Esophagus mucosa (tissue), 1 donor: ENCODE data around the gene NSUN4. TPM values are rescaled to one million over a fixed set of nuclear protein-coding genes. Genes with fewer than 3 reads are reported as not detected.

Experiments
- ATAC-seq: fragments of 200-7000 bp; cut with Tn5 transposase; one replicate; pipeline ENCODE4 v1.9.1; 2020
- total RNA-seq: library from RNA; stranded (reverse); gene quantifications from one replicate; pipeline ENCODE4 v1.2.4, GENCODE V29; 2023
- donor health status: DM: yes; HTN: yes; CAD: no.

The NSUN4 gene
- total RNA-seq, 1 donor from 2014 or later, result 18.5 TPM

DNA sequence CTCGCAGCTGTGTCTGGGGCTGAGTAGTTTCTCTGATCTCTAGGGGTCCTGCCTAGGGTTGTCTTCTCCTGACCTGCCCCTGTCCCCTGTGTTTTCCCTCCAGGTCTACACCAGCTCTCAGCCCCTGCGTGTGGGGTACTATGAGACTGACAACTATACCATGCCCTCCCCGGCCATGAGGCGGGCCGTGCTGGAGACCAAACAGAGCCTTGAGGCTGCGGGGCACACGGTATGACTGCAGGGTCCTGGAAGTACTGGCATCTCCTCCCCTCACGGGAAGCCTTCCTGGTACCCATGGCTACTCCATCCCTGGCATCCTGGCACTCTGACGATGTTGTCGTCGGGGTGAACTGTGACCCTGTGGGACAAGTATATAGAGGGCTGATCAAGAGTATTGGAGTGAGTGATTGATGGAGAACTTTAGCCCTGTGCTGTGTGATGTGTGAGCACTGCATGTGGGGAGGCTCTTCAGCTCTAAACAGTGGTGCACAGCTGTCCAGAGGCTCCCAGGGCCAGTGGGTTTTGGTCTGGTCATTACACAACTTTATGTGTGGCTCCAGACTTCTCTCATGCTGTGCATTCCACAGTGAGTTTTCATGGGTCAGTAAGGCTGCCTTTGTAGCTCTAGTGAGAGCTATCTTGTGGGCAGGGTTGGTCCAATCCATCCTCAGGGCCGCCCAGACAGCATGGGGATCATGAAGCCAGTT lies 67.9 kb downstream of the NSUN4 start:
- ATAC-seq, result no peak

DNA sequence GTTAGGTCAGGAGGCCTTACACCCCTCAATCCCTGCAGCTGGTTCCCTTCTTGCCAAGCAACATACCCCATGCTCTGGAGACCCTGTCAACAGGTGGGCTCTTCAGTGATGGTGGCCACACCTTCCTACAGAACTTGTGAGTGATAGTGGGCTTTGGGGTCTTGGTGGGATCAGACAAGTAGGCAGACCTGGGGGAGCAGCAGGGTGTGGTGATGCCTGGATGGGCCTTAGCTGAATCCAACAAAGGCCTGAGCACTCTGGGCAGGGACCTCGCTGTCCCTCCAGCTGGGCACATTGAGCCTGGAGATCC lies 68.4 kb downstream of the NSUN4 start:
- no peak for ATAC-seq

DNA sequence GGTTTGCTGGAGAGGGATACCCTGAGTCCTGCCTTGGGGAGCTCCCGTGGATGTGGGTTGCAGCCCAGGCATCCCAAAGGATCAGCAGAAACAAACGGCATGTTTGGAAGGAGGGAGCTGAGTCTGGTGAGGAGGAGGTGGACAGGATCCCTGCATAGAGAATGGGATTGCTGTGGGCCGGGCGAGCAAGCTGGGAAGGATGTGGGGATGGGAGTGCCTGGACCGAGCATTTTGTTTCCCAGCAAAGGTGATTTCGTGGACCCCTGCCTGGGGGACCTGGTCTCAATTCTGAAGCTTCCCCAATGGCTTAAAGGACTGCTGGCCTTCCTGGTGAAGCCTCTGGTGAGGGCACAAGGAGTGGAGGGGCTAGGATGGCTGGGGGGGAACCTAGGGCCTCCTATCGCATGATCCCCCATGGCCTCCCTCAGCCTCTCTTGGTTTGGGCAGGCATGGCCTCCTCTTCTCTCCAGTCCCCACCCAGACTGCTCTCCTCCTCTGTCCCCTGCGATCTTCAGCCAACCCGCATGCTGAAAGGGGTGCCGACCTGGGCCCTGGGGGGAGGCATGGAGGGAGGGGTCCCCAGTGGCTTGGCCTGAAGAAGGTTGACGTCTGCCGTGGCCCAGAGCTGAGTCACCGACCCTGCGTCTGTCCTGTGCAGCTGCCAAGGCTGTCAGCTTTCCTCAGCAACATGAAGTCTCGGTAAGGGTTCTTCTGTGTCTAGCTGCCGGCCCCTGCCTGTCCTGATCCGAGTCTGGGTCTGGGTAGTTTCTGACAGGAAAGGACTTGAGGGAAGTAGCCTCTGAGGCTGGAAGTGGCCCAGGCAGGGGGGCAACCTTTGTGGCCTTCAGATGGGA lies 69.8 kb downstream of the NSUN4 start:
- ATAC-seq, result no peak

DNA sequence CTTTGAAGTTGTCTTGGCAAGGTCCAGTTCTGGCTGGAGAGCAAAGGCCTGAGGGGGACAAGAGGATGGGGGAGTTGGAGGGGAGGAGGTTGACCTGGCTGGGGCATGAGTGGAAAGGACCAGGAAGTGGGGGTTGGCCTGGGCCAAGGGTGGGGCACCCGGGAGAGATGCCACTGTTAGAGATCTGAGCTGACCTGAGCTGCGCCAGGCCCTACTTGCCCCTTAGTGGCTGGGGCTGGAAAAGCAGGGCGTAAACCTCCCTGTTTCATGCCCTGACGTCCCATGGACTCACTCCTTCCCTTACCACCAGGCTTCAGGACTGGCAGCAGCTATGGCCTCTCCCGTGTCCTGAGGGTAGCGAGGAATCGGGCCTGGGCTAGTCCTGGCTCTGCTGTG lies 70.4 kb downstream of the NSUN4 start:
- ATAC-seq, result no peak

Other genes starting within 250 kb of the NSUN4 start
- 5.5 TPM for gene PIK3R3, start 208.2 kb upstream of the NSUN4 start, total RNA-seq
- gene TSPAN1, start 165.7 kb upstream of the NSUN4 start, total RNA-seq, result 4.7 TPM
- not detected for gene P3R3URF, start 164.3 kb upstream of the NSUN4 start, total RNA-seq
- 28.3 TPM for gene POMGNT1, start 142.4 kb upstream of the NSUN4 start, total RNA-seq
- gene LURAP1, start 137.5 kb upstream of the NSUN4 start, total RNA-seq, result 1.7 TPM
- 5.2 TPM for gene RAD54L, start 93.0 kb upstream of the NSUN4 start, total RNA-seq
- 42.0 TPM for gene LRRC41, start 37.2 kb upstream of the NSUN4 start, total RNA-seq
- gene UQCRH, start 37.1 kb upstream of the NSUN4 start, total RNA-seq, result 291 TPM
- gene FAAH, start 53.5 kb downstream of the NSUN4 start, total RNA-seq, result 8.7 TPM
- not detected for gene DMBX1, start 149.0 kb downstream of the NSUN4 start, total RNA-seq
- not detected for gene KNCN, start 210.8 kb downstream of the NSUN4 start, total RNA-seq